ENCODE data around the gene EIF5.

GRCh38 chr14:103326078-103326477 lies 8.0 kb upstream of the EIF5 start:
- no peak for TF ChIP-seq ZNF114 (CRISPR knock-in tag; IDR thresholded peaks at IDR 0.05)
- TF ChIP-seq, protein P1, sequence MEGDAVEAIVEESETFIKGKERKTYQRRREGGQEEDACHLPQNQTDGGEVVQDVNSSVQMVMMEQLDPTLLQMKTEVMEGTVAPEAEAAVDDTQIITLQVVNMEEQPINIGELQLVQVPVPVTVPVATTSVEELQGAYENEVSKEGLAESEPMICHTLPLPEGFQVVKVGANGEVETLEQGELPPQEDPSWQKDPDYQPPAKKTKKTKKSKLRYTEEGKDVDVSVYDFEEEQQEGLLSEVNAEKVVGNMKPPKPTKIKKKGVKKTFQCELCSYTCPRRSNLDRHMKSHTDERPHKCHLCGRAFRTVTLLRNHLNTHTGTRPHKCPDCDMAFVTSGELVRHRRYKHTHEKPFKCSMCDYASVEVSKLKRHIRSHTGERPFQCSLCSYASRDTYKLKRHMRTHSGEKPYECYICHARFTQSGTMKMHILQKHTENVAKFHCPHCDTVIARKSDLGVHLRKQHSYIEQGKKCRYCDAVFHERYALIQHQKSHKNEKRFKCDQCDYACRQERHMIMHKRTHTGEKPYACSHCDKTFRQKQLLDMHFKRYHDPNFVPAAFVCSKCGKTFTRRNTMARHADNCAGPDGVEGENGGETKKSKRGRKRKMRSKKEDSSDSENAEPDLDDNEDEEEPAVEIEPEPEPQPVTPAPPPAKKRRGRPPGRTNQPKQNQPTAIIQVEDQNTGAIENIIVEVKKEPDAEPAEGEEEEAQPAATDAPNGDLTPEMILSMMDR (conservative IDR thresholded peaks at IDR 0.05; ENCODE audit: low read depth in 2 of 2): no peak
- TF ChIP-seq EZH2 (IDR thresholded peaks at IDR 0.05; ENCODE audit: low read depth, unreplicated experiment): no peak
- TF ChIP-seq POLR2AphosphoS5 (IDR thresholded peaks at IDR 0.05; ENCODE audit: low read depth): no peak
- no peak for TF ChIP-seq EZH2phosphoT487 (IDR thresholded peaks at IDR 0.05; ENCODE audit: unreplicated experiment)
- TF ChIP-seq CREB1 (CRISPR knock-in tag; IDR thresholded peaks at IDR 0.05; ENCODE audit: low read depth): no peak
- TF ChIP-seq, protein P2, sequence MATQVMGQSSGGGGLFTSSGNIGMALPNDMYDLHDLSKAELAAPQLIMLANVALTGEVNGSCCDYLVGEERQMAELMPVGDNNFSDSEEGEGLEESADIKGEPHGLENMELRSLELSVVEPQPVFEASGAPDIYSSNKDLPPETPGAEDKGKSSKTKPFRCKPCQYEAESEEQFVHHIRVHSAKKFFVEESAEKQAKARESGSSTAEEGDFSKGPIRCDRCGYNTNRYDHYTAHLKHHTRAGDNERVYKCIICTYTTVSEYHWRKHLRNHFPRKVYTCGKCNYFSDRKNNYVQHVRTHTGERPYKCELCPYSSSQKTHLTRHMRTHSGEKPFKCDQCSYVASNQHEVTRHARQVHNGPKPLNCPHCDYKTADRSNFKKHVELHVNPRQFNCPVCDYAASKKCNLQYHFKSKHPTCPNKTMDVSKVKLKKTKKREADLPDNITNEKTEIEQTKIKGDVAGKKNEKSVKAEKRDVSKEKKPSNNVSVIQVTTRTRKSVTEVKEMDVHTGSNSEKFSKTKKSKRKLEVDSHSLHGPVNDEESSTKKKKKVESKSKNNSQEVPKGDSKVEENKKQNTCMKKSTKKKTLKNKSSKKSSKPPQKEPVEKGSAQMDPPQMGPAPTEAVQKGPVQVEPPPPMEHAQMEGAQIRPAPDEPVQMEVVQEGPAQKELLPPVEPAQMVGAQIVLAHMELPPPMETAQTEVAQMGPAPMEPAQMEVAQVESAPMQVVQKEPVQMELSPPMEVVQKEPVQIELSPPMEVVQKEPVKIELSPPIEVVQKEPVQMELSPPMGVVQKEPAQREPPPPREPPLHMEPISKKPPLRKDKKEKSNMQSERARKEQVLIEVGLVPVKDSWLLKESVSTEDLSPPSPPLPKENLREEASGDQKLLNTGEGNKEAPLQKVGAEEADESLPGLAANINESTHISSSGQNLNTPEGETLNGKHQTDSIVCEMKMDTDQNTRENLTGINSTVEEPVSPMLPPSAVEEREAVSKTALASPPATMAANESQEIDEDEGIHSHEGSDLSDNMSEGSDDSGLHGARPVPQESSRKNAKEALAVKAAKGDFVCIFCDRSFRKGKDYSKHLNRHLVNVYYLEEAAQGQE (IDR thresholded peaks at IDR 0.05; ENCODE audit: unreplicated experiment): no peak
- TF ChIP-seq JUNB (IDR thresholded peaks at IDR 0.05; ENCODE audit: unreplicated experiment): no peak
- no peak for TF ChIP-seq NANOG (IDR thresholded peaks at IDR 0.05; ENCODE audit: borderline replicate concordance)
- TF ChIP-seq, protein P3, sequence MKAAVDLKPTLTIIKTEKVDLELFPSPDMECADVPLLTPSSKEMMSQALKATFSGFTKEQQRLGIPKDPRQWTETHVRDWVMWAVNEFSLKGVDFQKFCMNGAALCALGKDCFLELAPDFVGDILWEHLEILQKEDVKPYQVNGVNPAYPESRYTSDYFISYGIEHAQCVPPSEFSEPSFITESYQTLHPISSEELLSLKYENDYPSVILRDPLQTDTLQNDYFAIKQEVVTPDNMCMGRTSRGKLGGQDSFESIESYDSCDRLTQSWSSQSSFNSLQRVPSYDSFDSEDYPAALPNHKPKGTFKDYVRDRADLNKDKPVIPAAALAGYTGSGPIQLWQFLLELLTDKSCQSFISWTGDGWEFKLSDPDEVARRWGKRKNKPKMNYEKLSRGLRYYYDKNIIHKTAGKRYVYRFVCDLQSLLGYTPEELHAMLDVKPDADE (IDR thresholded peaks at IDR 0.05): no peak
